ENCODE measurements around the gene SUV39H2.
A peak's percentile ranks its signal among the peaks of the same experiment; 100 is the strongest.

SUV39H2 gene

DNA sequence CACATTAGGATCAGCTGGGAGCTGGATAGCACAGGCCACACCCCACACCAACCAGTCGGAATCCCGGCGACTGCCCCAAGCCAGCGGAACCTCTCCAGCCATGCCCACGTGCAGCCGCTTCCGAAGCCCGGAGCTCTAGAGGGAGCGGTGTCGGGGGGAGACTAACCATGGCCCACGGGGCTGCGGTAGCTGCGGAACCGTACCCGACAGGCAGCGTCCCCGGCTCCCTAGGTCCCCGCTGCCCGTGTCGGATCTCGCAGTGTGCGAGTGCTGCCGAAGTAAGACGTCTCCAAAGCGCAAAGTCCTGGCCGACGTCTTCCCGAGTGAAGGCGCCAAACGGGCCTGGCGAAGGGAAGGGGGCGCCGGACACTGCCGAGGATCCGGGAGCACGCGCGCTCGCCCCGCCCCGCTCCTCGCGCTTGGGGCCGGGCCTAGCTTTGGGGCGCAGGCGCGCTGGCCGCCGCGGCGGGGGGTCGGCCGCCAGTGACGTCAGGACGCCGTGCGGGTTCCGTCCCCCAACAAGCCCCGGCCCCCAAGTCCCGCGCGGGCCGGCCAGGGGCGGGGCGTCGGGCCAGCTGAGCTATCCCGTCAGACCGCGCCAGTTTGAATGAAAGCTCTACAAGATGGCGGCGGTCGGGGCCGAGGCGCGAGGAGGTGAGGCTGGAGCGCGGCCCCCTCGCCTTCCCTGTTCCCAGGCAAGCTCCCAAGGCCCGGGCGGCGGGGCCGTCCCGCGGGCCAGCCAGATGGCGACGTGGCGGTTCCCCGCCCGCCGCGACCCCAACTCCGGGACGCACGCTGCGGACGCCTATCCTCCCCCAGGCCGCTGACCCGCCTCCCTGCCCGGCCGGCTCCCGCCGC lies at the start of gene SUV39H2:
Gene SUV39H2 (plus strand): TSS at position 601 of the 858 bp plus-strand sequence. CDS start 23 bp downstream, at position 624.
- peak within 1 kb of the TSS; percentile 88 for H3K4me3 ChIP-seq (ENCODE audit: low read length)
- peak; percentile 70 for DNase-seq (ENCODE audit: low read depth)
- TF ChIP-seq, protein P1, sequence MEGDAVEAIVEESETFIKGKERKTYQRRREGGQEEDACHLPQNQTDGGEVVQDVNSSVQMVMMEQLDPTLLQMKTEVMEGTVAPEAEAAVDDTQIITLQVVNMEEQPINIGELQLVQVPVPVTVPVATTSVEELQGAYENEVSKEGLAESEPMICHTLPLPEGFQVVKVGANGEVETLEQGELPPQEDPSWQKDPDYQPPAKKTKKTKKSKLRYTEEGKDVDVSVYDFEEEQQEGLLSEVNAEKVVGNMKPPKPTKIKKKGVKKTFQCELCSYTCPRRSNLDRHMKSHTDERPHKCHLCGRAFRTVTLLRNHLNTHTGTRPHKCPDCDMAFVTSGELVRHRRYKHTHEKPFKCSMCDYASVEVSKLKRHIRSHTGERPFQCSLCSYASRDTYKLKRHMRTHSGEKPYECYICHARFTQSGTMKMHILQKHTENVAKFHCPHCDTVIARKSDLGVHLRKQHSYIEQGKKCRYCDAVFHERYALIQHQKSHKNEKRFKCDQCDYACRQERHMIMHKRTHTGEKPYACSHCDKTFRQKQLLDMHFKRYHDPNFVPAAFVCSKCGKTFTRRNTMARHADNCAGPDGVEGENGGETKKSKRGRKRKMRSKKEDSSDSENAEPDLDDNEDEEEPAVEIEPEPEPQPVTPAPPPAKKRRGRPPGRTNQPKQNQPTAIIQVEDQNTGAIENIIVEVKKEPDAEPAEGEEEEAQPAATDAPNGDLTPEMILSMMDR (conservative IDR thresholded peaks at IDR 0.05; ENCODE audit: low read depth, low read length), result no peak

DNA sequence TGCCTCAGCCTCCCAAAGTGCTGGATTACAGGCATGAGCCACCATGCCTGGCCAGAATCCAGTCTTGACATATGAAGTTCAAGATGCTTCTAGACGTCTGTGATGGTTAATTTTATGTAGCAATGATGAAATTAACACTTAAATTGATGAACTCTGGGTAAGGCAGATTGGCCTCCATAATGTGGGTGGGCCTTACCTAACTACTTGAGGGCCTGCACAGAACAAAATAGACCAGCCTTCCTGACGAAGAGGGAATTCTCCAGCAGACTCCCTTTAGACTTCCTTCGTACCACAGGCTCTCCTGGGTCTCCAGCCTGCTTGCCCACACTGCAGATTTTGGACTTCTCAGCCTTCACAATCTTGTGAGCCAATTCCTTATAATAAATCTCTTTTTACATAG lies 45.6 kb upstream of the SUV39H2 start:
- H3K4me3 ChIP-seq (ENCODE audit: low read length), result no peak overlapping the region
- TF ChIP-seq, protein P1 (conservative IDR thresholded peaks at IDR 0.05; ENCODE audit: low read depth, low read length), result no peak
- DNase-seq (ENCODE audit: low read depth), result no peak

GRCh38 chr10:14836208-14836607 lies 42.5 kb upstream of the SUV39H2 start:
- no peak overlapping the region for H3K4me3 ChIP-seq (ENCODE audit: low read length)
- DNase-seq (ENCODE audit: low read depth), result no peak
- TF ChIP-seq, protein P1 (conservative IDR thresholded peaks at IDR 0.05; ENCODE audit: low read depth, low read length), result no peak

DNA sequence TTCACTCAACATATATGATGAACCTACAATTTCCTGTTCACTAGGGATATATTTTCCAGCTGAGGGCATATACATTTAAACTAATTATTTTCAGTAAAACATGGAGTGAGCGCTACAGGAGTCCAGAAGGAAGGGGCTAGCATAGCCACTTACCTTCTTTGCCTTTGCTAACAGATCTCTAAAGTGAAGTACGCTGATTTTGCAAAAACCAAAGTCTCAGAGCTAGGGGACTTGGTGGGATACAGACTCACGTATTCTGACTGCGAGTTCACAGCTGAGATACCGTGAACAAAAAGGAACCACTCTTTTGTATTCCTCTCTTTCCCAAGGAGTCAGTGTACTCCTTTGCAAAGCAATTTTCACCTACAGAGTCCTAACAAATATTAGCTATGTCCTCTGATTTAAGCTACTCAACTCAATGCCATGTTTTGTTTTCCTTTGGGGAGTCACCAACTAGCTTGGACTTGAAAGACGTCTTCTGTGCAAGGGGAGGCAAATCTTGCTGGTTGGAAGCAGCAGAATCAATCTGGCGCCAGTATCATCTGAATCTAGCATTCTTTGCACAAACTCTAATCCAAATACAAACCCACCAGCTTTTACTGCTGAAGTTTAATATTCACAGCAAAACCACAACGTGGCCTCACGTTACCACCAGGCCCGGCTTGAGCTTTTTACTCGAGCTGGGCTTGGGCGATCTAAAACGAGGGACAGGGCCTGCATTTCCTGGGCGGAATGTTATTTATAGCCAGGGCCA lies 41.5 kb upstream of the SUV39H2 start:
- DNase-seq (ENCODE audit: low read depth), result peak; percentile 26
- TF ChIP-seq, protein P1 (conservative IDR thresholded peaks at IDR 0.05; ENCODE audit: low read depth, low read length), result no peak
- H3K4me3 ChIP-seq (ENCODE audit: low read length), result peak overlapping the region; percentile 94

- H3K4me3 ChIP-seq (ENCODE audit: low read length), result peak within 1 kb of the TSS; percentile 94
- TF ChIP-seq, protein P1 (conservative IDR thresholded peaks at IDR 0.05; ENCODE audit: low read depth, low read length), result no peak
- peak; percentile 97 for DNase-seq (ENCODE audit: low read depth)
Measured at GRCh38 chr10:14837757-14838581, 40.7 kb upstream of the SUV39H2 start, which contains the start of the genes CDNF, HSPA14 and MSANTD7. TSS of gene CDNF (minus strand) at chr10:14838037. CDS start at chr10:14837946, 91 bp downstream. TSS of gene HSPA14 (plus strand) at chr10:14838306. CDS start at chr10:14838403, 97 bp downstream. TSS of gene MSANTD7 (plus strand) at chr10:14838306. CDS start at chr10:14842285, 3,979 bp downstream.

DNA sequence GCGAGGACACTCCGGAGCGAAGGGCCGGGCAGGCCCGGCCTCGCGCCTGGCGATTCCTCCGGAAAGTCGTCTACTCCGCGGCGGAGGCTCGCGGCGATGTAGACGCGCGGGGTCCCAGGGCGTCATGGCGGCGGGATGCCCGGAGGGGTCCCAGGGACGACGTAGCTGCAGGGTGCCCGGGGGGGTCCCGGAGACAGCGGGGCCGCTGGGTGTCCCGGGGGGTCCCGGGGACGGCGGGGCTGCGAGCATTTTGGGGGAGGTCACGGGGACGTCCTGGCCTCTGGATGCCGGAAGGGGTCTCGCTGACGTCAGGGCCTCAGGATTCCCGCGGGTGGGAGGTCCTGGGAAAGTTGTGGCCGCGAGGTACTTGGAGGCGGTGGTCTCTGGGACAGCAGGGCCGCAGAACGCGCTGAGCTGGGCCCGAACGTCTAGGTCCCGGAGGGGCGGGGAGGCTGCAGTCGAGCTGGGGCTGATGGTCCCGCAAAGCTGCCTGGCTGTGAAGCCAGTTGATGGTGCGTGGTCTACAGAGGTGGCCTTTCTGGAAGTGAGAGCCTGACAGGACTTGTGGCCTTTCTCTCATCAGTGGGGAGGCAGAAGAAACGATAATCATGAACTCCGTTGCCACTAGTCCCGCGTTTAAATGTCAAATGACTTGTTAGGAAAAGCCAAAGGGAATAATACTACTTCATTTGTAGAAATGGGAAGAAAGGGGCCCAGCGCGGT lies 39.9 kb upstream of the SUV39H2 start:
- TF ChIP-seq, protein P1 (conservative IDR thresholded peaks at IDR 0.05; ENCODE audit: low read depth, low read length), result no peak
- DNase-seq (ENCODE audit: low read depth), result no peak
- peak overlapping the region; percentile 94 for H3K4me3 ChIP-seq (ENCODE audit: low read length)
